GM19395 (cell line): ENCODE data around the gene PSG5.
"Not testable (repeated sequence)": the region's sequence is repeated elsewhere in the genome, so short reads cannot be mapped to it uniquely, and the experiment has no call there.

Experiments
- ATAC-seq: cut with Tn5 transposase; IDR thresholded peaks from one replicate; pipeline ENCODE4 v1.9.1; 2021; ENCODE audit warnings: mild to moderate bottlenecking, moderate library complexity; ENCODE audit not compliant: unreplicated experiment

The PSG5 gene

DNA sequence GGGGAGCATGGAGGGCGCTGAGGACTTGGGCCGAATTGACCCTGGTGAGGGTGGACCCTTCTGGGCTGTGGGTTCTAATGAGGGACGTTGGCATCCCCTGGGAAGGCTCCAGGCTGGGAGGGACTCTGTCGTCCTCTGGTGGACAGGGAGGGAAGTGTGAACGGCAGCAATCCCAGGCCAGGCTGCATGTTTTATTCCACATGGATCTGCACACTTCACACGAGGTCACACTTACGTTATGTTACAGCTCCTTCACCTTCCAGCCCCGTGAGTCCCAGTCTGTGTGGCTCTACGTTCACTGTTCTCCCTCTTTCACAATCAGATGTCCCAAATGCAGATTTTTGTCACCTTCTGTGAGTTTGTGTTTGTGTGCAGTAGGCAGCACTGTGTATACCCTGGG, 1.8 kb upstream of the PSG5 start:
- not testable (repeated sequence) for ATAC-seq

DNA sequence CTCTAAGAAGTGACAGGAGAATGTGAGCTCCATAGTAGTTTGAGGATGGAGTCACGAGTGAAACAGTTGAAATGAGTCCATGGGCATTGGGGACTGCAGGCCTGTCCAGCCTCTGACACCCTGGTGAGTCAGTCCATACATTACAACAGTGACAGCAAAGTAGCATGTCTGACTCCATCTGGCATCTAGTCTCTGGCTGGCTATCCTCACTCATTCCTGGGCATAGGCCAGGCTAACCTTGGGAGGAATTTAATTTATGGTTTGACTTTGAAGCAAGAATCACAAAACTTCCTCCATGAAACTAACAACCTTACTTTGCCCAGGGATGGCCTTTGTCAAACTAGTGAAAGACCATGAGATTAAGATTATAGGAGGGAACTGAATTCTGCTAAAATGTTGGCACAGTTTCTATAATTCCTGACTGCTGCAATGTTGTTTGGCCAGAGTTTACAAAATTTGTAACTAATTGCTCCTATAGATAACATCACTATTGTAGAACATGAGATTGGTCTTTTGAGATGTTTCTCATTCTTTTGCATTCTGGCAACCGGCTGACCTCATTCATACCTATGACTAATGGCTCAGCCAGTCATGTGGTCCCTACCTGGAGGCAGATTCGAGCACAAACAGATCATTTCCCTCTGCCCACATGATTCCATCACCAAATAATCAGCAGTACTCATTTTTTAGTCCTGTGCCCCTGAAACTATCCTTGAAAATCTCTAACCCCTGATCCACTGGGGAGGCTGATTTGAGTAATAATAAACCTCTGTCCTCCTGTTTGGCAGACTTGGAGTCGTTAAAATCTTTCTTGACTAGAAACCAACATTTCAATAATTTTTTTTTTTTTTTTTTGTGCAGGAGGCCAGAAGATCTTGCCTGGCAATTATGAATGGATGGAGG, 4.2 kb downstream of the PSG5 start:
- not testable (repeated sequence) for ATAC-seq

DNA sequence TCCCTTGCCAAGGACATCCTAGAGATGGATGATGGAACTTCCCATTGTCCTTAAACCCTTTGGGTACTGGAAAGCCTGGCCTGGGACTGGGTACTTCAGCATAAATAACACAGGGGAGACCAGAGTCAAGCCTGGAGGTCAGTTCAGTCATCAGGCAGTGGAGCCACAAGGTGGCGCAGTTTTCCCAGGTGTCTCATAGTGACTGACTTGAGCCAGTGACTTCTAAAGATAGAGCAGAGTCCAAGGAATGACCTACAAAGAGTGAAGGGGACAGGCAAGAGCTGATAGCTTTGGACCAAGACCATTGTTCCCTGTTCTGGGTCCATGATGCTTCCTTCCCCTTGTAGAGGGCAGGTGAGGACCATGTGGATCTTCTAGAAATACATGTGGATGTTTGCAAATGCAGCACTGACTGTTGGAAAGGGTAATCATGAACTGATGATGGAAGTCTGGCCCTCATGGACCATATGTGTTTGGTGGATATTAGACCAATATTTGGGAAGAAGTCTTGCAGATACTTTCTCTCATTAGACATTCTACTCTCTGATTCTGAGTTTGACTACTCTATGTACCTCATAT, 6.7 kb downstream of the PSG5 start:
- ATAC-seq: not testable (repeated sequence)

DNA sequence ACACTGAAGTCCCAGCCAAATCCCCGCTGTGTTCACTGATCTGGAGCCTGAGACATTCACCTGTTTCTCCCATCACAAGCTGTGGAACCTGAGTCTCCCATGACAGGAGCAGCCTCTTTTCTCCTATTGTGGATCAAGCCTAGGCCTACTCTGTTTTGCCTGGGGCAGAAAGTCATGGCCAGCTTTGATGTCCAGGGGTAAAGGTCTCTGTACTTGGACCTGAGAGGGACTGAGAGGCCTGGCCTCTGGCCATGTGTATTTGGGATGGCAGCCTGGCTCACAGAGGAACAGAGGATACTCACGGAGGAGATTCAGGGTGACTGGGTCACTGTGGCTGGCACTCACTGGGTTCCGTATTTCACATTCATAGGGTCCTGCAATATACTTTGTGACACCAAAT, 7.8 kb downstream of the PSG5 start:
- ATAC-seq: not testable (repeated sequence)

DNA sequence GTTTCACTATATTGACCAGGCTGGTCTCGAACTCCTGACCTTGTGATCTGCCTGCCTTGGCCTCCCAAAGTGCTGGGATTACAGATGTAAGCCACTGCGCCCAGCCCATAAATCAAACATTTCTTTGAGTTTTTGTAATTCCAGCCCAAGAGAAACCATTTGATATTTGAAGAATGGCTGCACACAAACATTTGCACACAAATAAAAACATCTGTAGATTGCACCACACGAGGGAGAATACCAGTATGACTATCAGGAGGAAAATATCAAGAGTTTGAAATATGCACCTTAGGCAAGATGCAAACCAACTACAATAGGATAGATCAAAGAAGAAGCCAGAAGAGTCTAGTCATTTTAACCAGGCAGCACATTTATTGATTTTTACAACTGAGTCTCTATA, 20.4 kb downstream of the PSG5 start:
- ATAC-seq: not testable (repeated sequence)

DNA sequence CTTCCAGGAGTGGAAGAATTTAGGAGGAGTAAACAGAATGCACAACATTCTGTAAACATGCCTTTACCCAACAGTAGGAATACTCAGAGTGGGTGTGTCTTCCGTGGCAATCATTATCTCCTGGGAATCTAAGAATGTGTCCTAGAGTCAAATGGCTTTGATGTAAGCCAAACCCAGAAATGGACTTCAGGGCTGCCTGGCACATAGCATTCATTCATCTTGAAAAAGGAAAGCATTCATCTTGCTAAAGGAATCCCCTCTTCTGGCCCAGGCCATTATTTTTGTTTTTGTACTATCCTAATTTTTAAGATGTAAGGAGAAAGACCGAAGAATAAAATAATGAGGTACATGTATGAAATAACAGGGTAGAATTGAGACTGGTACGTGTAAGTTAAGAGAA, 23.2 kb downstream of the PSG5 start:
- not testable (repeated sequence) for ATAC-seq

DNA sequence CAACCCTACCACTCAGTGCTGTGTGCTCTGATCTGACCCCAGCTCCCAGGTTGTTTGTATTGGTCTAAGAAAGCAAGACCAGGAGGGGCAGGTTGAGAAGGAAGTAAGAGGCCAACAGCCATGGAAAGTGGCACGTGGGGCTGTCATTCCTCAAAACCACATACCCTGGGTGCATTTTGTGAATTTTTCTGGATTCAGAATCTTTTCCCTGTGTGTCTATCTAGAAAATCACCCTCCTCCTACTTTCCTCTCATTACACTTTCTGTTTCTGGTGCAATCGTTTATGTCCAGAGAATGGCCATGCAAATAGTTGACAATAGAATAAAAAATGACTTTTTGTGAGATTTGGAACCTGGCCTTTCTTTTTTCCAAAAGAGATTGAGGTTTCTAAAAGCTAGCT, 24.1 kb downstream of the PSG5 start:
- not testable (repeated sequence) for ATAC-seq

DNA sequence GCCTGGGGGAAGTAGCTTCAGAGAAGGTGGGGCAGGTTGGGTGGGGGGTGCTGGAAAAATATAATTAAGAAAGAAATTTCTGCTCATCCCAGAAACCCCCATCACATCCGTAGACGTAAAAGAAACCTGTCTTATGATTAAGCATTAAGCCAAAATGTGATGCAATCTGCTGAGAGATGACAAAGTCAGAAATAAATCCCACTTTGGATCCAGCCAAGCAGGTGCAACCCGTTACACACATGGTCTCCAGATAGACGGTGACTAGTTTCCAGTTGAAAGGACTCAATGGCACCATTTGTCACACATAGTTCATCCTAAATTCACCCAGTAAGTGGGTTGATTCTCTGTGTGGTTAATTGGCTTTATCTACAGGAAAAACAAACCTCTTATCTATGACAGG, 34.1 kb downstream of the PSG5 start:
- no peak for ATAC-seq

DNA sequence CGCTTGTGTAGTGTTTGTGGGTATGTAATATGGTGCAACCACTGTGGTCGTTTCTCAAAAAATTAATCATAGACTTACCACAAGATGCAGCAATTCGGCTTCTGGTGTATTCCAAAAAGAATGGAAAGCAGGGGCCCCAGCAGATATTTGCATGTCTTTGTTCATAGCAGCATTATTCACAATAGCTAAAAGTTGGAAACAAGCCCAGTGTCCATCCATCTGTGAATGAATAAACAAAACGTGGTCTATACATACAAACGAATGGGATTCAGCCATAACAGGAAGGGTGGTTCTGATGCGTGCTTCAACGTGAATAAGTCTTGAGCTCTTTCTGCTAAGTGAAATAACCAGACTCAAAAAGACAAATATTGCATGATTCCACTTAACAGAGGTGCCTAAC, 36.5 kb downstream of the PSG5 start:
- ATAC-seq: not testable (repeated sequence)

DNA sequence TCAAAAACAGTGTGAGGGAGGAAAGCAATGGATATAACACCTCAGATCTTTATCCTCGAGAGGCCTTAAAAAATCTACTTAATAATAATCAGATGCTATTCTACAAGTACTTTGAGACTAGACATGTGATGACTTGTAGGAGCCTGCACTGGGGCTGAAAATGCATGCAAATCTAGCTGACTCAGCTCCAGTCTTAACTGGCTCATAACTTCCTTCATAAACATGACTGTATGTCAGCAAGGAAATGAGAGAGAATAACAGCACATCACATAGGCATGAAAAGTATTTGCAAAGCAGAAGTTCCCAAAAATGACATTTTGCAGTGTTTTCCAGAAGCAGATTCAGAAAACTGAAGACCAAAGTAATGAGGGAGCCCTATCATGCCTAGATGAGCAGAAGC, 38.1 kb downstream of the PSG5 start:
- no peak for ATAC-seq

DNA sequence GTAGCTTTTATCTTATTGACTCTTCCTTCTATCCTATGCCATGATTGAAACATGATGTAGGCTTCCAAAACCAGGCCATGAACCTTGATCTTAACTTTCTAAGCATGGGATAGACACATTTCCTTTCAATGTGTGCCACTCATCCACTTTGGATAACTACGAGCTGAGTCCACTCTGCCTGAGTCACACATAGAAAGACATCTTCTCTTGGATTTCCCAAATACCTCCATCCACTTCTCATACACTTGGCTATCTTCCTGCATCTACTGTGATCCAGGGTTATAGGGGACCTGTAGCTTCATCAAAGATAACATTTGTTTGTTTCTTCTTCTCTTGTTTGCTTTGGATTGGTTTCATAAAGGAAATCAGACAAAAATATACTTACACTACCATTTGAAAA, 44.6 kb downstream of the PSG5 start:
- not testable (repeated sequence) for ATAC-seq

DNA sequence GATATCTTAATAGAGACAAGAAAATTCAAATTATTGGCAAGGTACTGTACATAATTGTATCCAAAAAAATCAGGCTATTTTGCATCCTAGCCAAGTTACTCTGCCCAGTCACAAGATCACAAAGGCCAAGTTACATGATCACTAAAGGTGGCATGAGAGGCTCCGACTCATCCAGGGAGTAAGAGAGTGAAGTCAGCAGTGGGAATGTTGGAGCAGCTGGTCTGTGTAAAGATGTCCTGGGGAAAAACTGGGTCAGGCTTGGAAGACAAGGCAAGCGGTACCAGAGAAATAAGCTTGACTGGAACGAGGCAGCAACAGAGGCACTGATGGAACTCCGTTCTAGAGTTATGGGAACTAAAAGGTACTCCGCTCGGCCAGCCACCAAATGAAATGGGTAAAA, 53.6 kb downstream of the PSG5 start:
- ATAC-seq: no peak

DNA sequence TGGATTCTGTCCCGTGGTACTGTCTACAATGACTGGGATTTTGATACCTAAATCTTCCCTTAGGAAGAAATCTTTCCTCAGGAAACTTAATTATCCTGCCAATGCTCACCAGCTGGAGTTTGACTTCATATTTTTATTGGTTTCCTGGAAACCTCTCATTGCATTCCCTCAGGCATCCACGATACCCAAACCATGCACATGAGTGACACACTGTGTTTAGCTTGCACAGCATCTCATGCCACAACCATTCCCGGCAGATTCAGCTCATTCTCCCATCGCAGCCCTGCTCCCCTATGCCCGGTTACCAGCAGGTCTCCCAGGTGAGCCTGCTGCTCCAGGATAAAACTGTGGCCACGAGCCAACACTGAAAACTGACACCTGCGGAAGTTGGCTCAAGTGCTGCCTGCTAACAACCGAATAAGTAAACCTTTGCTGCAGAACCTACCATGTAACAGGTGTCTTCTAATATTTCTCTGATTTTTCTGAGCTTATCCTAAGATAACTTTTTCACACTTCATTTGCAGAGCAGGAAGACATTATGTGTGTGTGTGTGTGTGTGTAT, 55.0 kb downstream of the PSG5 start:
- ATAC-seq: not testable (repeated sequence)

DNA sequence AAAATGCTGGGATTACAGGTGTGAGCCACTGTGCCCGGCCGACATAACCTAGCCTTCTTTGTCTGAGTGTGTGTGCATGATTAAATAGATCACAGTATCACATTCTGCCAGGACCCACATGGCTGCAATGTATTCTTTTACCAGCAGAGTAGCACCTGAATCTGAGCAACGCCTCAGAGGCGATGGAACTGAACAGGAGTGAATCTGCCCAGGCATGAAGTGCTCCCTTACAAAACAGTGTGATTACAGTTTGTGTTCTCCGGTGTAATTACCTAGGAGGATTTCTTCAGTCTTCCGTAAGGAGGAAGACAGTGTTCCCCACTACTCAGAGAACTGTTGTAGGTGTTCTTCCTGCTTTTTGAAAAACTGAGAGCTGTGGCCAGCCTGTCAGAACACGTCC, 57.1 kb downstream of the PSG5 start:
- not testable (repeated sequence) for ATAC-seq

DNA sequence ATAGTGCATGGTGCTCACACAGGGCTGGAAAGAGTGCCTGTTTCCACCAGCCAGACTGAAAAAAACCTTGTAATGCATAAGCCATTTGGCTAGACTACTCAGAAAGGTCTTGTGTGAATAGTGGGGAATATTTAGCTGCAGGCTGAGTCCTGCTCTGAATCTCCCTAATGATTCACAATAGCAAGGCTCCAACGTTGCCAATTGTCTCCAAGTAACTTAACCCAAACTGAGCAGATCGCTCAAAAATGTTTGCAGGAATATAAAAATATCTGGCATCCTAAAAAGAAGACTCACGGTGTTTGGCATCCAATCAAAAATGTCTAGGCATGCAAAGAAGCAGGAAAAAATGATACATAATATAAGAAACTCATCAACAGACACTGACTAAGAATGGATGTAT, 59.0 kb downstream of the PSG5 start:
- not testable (repeated sequence) for ATAC-seq

DNA sequence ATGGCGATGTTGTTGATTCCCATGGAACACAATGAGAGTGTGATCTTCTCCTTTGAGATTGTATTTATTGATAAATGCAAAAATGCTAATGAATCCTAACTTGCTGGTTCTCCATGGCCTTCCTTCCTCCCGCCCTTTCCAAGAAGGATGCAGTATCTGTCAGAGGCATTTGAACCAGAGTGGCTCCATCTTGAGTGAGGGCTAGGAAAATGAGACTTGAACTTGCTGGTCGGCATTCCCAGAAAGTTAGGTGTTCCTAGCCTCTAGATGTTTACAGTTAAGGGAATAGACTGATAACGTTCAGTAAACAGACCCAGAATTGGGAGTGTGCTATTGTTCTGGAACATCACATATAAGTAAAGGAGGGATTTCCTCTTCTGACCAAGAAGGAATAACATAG, 59.6 kb downstream of the PSG5 start:
- no peak for ATAC-seq

DNA sequence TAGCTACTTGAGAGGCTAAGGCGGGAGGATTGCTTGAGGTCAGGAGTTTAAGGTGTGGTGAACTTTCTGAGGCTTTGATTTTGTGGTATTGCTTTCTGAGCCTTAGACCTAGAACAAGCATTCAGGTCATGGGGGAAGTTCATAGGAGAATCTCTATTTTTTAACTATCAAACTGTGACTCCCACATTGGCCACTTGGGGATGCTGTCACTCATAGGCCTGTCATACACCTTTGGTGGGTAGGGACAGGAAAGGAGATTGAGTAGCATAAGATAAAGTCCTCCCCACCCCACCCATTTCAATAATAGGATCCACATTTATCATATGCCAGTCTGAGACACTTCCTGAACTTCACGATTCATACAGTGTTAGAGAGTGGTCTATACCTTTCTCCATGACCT, 62.0 kb downstream of the PSG5 start:
- no peak for ATAC-seq

DNA sequence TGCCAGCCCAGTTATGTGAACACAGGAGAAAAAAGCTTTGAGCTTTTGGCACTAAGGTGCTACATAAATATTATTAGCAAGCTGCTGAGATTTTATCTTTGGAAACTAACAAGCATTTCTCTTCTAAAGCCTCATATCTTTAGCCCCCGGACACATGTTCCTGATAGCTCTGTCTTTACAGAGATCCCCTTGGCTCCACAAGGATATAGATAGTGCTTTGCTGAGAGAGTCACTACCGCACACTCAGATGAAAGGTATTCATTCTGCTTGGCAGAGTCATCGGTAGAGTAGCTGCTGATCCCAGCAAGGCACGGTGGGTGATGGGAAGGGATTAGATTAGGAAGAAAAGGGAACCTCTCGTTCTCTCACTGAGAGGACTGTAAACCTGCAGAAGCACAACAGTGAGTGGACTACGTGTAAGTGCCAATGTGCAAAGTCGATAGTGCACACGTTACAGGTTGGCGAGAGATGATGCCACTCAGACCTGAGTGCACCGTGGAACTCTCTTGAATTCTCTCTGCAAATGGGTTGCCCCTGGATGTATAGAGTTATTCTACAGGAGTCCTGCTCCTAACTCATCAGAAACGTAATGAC, 65.8 kb downstream of the PSG5 start:
- ATAC-seq: not testable (repeated sequence)

DNA sequence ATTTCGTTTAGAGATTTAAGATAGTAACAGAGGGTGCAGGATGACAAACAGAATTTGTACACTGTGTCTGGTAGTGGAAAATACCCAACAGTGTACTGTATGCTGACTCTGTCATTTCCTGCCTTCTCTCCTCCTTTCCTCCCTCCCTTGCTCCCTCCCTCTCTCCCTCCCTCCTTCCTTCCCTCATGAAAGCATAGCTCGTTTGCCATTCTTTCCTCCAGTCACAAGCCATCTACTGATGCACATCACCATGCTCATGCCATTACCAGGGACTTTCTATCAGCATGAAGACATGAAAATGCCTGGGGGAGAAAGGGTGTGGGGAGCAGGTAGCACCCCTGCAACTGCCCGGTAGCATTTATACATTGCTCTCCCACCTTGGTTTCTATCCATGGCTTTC, 66.8 kb downstream of the PSG5 start:
- ATAC-seq: not testable (repeated sequence)
